NK-92 (cell line): Measurements from ENCODE around the gene NREP.

Source experiments
- DNase-seq: peaks from one replicate; lab custom pipeline; 2025; ENCODE audit not compliant: unreplicated experiment; lab: John Stamatoyannopoulos, UW

NREP gene

DNA sequence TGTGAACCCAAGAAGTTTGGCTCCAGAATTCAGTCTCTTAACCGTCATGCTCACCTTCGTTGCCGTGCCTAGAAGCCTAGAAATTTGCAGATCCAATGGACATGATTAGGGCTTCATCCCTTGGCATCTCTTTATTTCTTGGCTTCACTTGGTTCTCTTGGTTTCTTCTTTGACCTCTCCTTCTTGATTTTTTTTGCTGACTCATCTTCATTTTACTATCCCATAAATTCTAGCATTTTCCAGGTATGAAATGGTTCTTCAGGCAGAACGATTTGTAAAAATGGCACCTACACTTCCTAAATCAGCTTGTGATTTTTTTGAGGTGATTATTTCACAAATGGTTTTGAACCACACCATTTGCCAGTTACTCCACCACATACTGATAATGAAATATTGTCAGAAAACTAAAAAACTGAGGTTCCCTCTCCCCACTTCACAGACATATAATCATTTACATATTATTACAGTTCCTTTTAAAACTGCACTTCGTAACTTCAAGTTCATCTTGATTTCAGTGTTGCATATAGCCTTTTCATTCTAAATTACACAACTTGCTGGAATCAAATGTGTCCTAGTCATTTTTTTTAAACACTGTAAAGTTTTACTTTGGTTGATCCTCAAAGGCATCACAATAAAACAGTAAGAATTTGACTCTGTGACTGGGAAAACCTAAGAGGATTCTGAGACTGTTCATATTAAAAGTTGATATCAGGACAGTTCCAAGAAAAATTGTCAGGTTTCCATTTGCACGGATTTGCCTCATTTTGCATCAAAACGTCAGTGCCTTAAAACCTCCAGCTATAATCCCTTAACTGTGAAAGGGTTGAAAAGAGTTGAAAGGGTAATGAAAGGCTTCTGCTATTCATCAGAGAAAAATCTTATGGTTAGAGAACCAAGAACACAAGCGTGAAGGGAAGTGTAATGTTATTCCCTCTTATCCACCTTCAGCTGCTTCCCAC, 8.9 kb upstream of the NREP start:
- no peak for DNase-seq

GRCh38 chr5:111764019-111764418, 7.0 kb upstream of the NREP start:
- DNase-seq = no peak

- no peak for DNase-seq
These were observed 5.9 kb upstream of the NREP start for GRCh38 chr5:111762895-111763294.

GRCh38 chr5:111758284-111758628, 1.3 kb upstream of the NREP start:
- no peak for DNase-seq

DNA sequence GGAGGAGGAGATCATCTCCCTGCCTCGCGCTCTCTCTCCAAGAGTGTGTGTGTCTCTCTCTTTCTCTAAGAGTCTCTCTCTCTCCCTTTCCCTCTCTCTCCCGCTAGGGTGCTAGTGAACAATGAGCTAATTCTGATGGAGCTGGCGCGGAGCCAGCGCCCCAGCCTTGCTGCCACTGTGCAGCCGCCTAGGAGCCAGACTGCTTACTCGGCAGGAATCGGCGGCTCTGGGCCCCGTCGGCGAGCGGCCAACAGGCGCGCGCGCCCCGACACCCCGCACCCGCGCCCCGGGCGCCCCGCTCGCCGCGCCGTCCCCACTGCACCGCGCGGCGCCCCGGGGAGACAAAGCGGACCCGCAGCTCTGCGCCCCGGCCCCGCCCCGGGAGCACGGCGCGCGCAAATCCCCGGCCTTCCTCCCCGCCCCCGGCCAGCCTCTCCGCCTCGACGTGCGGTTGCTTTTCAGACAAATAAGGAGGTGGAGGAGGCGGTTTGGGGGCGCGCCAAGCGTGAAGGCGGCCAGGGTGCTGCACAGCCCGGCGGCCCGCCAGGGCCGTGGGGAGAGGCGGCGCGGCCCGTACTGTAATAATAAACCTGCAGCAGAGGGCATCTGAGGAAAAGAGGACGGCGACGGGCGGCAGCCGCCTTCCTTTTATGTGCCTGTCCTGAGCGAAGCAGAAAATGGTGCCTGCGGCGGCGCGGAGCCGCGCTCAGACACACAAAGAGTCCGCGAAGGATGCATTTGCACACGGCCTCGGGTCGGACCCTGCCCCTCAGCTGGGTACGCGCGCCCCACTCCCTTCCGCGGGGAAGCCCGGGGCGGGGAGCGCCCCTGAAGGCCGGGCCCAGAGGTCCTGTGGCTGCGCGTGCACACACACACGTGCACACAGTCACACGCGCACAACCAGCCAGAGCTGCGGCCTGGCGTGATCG, 625 bp upstream of the NREP start:
- no peak for DNase-seq

GRCh38 chr5:111755942-111756381, 1.0 kb downstream of the NREP start:
- no peak for DNase-seq

GRCh38 chr5:111755345-111755941, 1.6 kb downstream of the NREP start:
- no peak for DNase-seq

DNA sequence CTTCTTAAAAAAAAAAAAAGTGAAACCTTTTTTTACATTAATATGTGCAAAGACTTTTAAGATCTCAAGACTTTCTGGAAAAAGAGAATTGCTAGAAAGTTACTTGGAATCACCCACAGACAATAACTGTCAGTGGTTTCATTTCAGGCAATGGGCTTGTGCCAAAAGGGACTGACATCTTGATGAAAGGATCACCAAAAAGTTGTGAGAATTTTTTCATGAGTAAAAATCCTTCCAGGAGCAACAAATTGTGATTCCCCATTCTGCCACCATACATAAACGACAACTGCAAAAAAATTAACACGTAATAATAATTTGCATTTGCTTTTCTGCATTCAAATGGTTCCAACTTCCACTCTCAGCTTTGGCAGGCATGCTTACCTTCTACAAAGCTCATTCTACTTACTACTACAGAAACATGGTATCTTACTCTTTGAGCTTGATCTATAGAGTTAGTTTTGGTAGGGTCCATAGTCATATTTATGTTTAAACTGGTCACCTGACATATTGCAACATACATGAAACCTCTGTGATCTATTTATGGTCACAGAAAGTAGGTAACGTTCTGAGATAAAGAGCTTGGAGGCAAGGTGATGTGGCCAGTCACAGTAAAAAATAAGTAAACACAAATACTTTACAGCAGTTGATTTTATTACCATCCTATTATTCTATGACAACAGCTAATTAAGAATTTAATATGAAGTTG, 3.0 kb downstream of the NREP start:
- DNase-seq = no peak

DNA sequence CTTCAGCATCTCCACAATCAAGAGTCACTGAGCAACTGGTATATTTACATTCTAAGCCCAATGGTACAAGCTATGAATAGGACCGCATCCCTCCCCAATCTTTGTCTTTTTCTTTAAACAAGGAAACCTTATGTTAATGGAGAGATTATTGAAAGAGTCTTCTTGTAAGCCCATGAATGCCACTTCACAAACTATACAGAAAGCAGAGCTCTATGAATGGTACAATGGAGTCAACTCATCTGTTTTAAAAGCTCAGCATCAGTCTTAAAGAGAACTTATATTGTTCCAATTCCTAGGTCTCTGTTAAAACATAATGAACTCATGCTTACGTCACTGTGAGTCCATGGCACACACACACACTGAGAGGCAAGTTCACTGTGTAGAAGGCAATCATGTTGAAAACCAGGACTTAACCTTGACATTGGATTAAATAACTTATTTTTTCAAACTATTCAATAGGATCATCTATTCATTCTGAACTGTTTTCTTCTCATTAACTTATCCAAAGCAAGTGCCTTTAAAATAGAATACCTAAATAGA, 4.5 kb downstream of the NREP start:
- no peak for DNase-seq

- no peak for DNase-seq
These were observed 7.5 kb downstream of the NREP start for GRCh38 chr5:111749303-111750026.

DNA sequence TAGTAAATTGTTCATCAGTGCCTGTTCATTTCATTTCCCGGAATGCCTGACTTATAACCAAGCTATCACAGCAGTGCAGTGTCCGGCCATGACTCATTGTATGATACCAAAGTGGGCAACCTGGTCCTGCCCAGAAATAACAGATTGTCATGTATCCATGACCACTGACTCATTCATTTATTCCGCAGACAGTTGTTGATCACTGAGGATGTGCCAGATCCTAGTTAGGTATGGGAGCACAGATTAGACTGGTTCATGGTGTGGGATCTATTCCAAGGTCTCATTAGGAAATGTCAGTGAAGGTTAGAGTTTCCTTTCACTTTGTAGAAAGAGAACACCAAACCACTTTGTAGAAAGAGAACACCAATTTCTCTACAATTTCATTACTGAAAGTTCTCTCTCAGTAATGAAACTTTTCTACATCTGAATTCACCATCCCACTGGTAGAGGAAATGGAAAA, 8.7 kb downstream of the NREP start:
- DNase-seq = no peak

GRCh38 chr5:111747337-111747736, 9.7 kb downstream of the NREP start:
- no peak for DNase-seq

- no peak for DNase-seq
These were observed 10.2 kb downstream of the NREP start for GRCh38 chr5:111746791-111747190.

DNA sequence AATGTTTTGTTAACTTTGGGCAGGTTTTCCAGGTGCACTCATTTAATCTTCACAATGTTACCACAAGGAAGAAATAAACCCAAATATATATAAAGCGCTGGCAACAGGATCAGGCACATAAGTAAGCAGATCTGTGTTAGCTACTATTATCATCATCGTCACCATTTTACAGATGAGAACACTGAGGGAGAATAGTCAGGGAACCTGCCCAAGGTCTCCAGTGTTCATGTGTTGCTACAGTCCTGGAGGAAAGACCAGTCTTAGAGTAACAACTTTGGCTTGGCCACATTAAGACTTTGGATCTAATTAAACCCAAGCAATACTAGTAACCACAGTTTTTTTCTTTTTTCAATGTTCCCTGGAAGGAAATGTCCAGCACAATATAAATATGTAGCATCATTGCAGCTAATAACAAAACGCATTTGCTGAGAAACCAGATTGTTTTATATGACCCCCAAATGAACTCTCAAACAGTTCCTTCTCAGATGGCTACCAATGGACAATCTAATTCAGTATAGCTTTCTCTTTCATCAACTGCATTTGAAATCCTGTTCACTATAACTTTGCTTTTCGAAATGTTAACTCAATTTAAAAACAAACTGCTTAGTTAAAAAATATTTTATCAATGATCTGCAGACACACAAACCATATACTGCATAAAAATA, 11.8 kb downstream of the NREP start:
- no peak for DNase-seq

GRCh38 chr5:111744455-111744854, 12.5 kb downstream of the NREP start:
- DNase-seq = no peak

GRCh38 chr5:111743988-111744387, 13.0 kb downstream of the NREP start:
- no peak for DNase-seq

GRCh38 chr5:111743512-111743911, 13.5 kb downstream of the NREP start:
- DNase-seq = no peak

DNA sequence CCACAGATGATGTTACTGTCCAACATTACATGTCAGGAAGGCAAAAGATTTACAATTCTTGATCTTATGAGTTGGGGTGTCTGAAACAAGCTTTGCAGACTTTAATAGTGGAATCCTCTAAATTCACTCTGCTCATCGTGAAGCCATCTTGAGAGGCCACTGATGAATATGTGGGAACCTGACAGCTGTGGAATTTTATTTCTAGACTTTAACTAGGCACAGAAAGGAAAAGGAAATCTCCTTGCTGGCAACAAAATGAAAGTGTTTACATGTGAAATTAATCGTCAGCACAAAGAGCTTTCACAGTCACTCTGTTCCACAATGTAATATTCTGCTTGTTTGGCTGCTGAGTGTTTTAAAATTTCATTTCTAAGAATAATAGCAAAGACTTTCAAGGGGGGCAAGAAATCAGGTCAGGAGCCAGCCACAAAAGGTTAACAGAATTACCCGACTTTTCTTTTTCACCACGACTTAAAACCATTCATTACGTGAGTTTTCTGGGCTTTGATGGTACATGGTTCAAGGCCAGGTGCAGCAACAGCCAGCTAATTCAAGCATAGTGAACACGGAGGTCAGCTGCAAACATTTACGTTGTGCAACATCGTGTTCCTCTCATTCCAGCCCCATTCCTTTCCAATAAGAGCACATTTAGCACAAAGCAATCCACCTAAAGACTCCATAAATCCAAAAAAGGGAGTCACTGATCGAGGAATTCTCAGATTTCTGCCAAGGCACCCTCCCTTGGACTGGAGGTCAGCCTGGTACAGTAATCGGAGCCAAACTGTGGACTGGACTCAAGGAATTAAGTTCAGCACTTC, 14.6 kb downstream of the NREP start:
- DNase-seq = no peak
